ENCODE results near the gene PLIN1.

DNA sequence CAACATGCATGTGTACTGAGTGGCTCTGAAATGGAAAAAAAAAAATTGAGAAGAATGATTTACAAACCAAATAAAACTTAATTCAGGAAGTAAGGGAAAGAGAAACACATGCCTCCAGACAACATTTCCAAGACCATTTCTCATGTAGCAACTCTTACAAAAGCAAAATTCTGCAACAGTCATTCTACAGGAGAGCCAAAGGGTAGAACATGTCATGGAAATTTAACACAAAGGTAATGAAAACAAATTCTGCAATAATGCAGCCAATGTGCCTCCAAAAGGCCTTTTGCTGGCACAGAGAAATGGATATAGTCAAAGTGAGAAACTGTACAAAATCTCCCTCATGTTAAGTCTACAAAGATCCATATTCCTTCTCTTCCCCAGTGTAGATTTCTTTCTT is 7.4 kb upstream of the PLIN1 start:
- TF ChIP-seq GATA2 (IDR thresholded peaks at IDR 0.05; ENCODE audit: low read depth, low read length) (no peak), GATA3 (IDR thresholded peaks at IDR 0.05; ENCODE audit: low read depth, low read length) (no peak)

Data from SH-SY5Y (cell line).